DOHH2 (cell line): ENCODE results near the gene ARNT2.

Experiments used
- EZH2phosphoT487 ChIP-seq: fragments of 200-600 bp; sonication (generic); IDR thresholded peaks from 2 replicates; pipeline ENCODE4 v1.6.1; 2017; ENCODE audit warnings: borderline replicate concordance, mild to moderate bottlenecking, antibody characterized with exemption, low read length, moderate library complexity, mixed read lengths
- TF ChIP-seq, protein P1 (sequence below): fragments of 200-600 bp; sonication (generic); IDR thresholded peaks from one replicate; pipeline ENCODE4 v1.5.1; 2014; ENCODE audit warnings: antibody characterized with exemption, mild to moderate bottlenecking, low read depth, low read length; ENCODE audit not compliant: poor library complexity, severe bottlenecking

DNA sequence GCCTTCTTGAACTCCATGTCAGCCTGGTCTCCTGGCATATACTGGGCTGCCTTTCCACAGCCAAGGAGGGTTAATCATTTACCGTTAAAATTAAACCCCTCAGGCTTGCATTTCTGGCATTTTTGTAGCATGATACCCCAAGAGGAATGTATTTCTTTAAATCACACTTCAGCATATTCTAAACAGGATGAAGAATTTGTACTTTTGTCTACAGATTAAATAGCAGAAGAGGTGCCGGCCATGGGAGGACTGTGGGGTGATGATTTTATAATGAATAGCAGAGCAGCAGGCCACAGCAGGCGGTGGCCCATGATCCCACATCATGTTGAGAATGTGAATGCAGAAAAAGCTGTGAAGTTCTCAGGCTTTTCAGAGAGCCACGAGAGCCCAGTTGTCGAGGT lies 90.2 kb downstream of the ARNT2 start:
- TF ChIP-seq, protein P1, sequence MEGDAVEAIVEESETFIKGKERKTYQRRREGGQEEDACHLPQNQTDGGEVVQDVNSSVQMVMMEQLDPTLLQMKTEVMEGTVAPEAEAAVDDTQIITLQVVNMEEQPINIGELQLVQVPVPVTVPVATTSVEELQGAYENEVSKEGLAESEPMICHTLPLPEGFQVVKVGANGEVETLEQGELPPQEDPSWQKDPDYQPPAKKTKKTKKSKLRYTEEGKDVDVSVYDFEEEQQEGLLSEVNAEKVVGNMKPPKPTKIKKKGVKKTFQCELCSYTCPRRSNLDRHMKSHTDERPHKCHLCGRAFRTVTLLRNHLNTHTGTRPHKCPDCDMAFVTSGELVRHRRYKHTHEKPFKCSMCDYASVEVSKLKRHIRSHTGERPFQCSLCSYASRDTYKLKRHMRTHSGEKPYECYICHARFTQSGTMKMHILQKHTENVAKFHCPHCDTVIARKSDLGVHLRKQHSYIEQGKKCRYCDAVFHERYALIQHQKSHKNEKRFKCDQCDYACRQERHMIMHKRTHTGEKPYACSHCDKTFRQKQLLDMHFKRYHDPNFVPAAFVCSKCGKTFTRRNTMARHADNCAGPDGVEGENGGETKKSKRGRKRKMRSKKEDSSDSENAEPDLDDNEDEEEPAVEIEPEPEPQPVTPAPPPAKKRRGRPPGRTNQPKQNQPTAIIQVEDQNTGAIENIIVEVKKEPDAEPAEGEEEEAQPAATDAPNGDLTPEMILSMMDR = no peak
- no peak for TF ChIP-seq EZH2phosphoT487
